Loucy (cell line): Measurements from ENCODE around the gene TCP11L1.

Experiments
- H2AFZ ChIP-seq: fragments of 200-600 bp; sonication (generic); 2 replicates; pipeline ENCODE4 v1.6.0; 2016; ENCODE audit warnings: antibody characterized with exemption, mild to moderate bottlenecking, low read length, moderate library complexity
- H3F3A ChIP-seq: fragments of 200-600 bp; 2 replicates; pipeline ENCODE4 v1.6.0; 2016; ENCODE audit warnings: antibody characterized with exemption, low read depth, mild to moderate bottlenecking
- H3K27me3 ChIP-seq: fragments of 200-600 bp; sonication (generic); 2 replicates; pipeline ENCODE4 v1.6.1; 2014; ENCODE audit warnings: low read length, mild to moderate bottlenecking; ENCODE audit not compliant: insufficient read depth, poor library complexity, severe bottlenecking
- H3K36me3 ChIP-seq: fragments of 200-600 bp; sonication (generic); 2 replicates; pipeline ENCODE4 v1.6.1; 2016; ENCODE audit warnings: low read length; ENCODE audit not compliant: insufficient read depth
- H3K4me1 ChIP-seq: fragments of 200-600 bp; sonication (generic); 2 replicates; pipeline ENCODE4 v1.5.1; 2014; ENCODE audit warnings: low read length, mild to moderate bottlenecking; ENCODE audit not compliant: insufficient read depth, poor library complexity, severe bottlenecking
- H3K4me2 ChIP-seq: fragments of 200-600 bp; sonication (generic); 2 replicates; pipeline ENCODE4 v1.6.0; 2014; ENCODE audit warnings: antibody characterized with exemption, low read length, low read depth, mild to moderate bottlenecking; ENCODE audit not compliant: poor library complexity, severe bottlenecking
- H3K4me3 ChIP-seq: fragments of 200-600 bp; sonication (generic); 2 replicates; pipeline ENCODE4 v1.5.1; 2014; ENCODE audit warnings: low read length, mild to moderate bottlenecking, mixed read lengths; ENCODE audit not compliant: poor library complexity, severe bottlenecking
- H3K79me2 ChIP-seq: fragments of 200-600 bp; sonication (generic); 2 replicates; pipeline ENCODE4 v1.6.1; 2014; ENCODE audit warnings: low read length; ENCODE audit not compliant: insufficient read depth
- H3K9ac ChIP-seq: fragments of 200-600 bp; sonication (generic); 2 replicates; pipeline ENCODE4 v1.6.0; 2014; ENCODE audit warnings: mild to moderate bottlenecking, low read depth, low read length, moderate library complexity; ENCODE audit not compliant: poor library complexity, severe bottlenecking
- H3K9me2 ChIP-seq: fragments of 200-600 bp; sonication (generic); replicated peaks from 2 replicates; pipeline ENCODE4 v1.6.1; 2016; ENCODE audit warnings: low read depth, low read length, mixed read lengths
- H3K9me3 ChIP-seq: fragments of 200-600 bp; sonication (generic); 2 replicates; pipeline ENCODE4 v1.6.1; 2014; ENCODE audit warnings: mild to moderate bottlenecking, antibody characterized with exemption, low read length, low read depth; ENCODE audit not compliant: insufficient read depth
- H4K20me1 ChIP-seq: fragments of 200-600 bp; sonication (generic); 2 replicates; pipeline ENCODE4 v1.6.0; 2014; ENCODE audit warnings: antibody characterized with exemption, low read length, mild to moderate bottlenecking; ENCODE audit not compliant: insufficient read depth, poor library complexity, severe bottlenecking
- EZH2phosphoT487 ChIP-seq: fragments of 200-600 bp; IDR thresholded peaks from 2 replicates; pipeline ENCODE4 v1.6.1; 2018; ENCODE audit warnings: antibody characterized with exemption, mild to moderate bottlenecking, moderate library complexity, borderline replicate concordance
- TF ChIP-seq, protein P1 (sequence below): fragments of 200-600 bp; sonication (generic); conservative IDR thresholded peaks from 2 replicates; pipeline ENCODE4 v1.5.1; 2014; ENCODE audit warnings: mild to moderate bottlenecking, antibody characterized with exemption, low read length

TCP11L1 gene

DNA sequence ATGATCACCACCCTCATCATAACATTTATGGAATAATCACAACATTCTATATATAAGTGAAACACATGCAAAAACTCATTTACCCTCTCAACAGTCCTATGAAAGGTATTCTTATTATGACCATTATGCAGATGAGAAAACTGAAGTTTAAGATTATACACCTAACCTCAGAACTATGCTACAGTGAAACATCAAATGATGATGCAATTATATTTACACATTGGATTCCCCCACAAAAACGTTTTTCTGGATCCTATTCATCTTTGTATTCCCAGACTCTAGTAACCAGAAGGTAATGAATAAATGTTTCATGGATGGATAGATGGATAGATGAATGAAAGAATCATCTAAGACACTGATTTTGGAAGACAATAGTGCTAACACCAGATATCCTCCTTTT lies 54.8 kb downstream of the TCP11L1 start:
- no peaks in the 10 kb centered on the region for H3K79me2 ChIP-seq
- no peak overlapping the region for H3K4me3 ChIP-seq
- TF ChIP-seq, protein P1, sequence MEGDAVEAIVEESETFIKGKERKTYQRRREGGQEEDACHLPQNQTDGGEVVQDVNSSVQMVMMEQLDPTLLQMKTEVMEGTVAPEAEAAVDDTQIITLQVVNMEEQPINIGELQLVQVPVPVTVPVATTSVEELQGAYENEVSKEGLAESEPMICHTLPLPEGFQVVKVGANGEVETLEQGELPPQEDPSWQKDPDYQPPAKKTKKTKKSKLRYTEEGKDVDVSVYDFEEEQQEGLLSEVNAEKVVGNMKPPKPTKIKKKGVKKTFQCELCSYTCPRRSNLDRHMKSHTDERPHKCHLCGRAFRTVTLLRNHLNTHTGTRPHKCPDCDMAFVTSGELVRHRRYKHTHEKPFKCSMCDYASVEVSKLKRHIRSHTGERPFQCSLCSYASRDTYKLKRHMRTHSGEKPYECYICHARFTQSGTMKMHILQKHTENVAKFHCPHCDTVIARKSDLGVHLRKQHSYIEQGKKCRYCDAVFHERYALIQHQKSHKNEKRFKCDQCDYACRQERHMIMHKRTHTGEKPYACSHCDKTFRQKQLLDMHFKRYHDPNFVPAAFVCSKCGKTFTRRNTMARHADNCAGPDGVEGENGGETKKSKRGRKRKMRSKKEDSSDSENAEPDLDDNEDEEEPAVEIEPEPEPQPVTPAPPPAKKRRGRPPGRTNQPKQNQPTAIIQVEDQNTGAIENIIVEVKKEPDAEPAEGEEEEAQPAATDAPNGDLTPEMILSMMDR: no peak
- TF ChIP-seq EZH2phosphoT487: no peak
- no peaks in the 10 kb centered on the region for H3K4me1 ChIP-seq
- no peaks in the 10 kb centered on the region for H3K9me2 ChIP-seq
- no peak overlapping the region for H3K4me2 ChIP-seq
- no peaks in the 10 kb centered on the region for H3K27me3 ChIP-seq
- H3K9me3 ChIP-seq: no peaks in the 10 kb centered on the region
- peaks cover 14% of the 10 kb centered on the region; the same call in 1 of the 2 replicates for H3K36me3 ChIP-seq
- no peak overlapping the region for H3K9ac ChIP-seq
- no peaks in the 10 kb centered on the region for H3F3A ChIP-seq
- H4K20me1 ChIP-seq: no peaks in the 10 kb centered on the region
- H2AFZ ChIP-seq: no peak overlapping the region

DNA sequence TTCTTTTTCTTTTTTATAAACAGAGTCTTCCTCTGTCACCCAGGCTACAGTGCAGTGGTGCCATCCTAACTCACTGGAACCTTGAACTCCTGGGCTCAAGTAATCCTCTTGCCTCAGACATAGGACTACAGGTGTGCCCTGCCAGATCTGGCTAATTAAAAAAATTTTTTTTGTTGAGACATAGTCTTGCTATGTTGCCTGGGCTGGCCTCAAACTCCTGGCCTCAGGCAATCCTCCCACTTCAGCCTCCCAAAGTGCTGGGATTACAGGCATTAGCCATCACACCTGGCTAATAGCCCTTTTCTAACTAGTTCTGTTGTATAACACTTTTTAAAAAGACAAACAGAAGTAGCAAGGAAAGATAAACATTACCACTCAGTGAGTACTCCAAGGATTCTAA lies 64.5 kb downstream of the TCP11L1 start:
- Histone ChIP-seq H3K4me3 (no peak overlapping the region), H2AFZ (no peak overlapping the region), H3K79me2 (no peaks in the 10 kb centered on the region), H4K20me1 (no peaks in the 10 kb centered on the region), H3K27me3 (no peaks in the 10 kb centered on the region), H3K9me2 (no peaks in the 10 kb centered on the region), H3F3A (no peaks in the 10 kb centered on the region), H3K9me3 (no peaks in the 10 kb centered on the region), H3K36me3 (peaks cover 8% of the 10 kb centered on the region; the same call in 1 of the 2 replicates), H3K4me2 (no peak overlapping the region), H3K4me1 (no peaks in the 10 kb centered on the region), H3K9ac (no peak overlapping the region)
- TF ChIP-seq, protein P1: no peak
- TF ChIP-seq EZH2phosphoT487: no peak

DNA sequence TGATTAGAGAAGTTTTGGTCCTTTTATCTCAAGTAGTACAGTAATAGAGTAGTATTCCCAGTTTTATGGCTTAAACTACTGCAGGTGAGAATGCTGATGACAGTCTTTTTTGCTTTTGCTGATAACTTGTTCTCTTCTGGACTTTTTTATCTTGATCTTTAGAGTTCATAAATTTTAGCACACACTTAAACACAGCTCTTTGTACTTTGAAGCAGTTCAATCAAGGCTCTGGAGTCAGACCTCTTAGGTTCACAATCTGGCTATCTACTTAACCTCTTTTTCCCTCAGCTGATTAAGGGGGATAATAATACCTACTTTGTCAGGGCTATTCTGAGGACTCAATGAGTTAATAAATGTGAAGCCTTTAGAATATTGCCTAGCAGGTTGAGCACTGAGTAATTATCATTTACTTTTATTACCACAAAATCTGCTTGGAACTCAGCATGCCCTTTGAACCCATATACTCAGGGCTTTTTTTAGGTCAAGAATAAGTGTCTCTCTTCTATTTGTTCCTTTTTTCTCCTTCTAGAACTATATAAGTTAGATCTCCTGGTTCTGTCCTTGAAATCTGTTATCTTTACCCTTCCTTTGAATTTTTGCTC lies 70.0 kb downstream of the TCP11L1 start:
- Histone ChIP-seq H3K27me3 (no peaks in the 10 kb centered on the region), H3K4me1 (no peaks in the 10 kb centered on the region), H3F3A (no peaks in the 10 kb centered on the region), H3K36me3 (no peaks in the 10 kb centered on the region), H3K9ac (no peak overlapping the region), H3K9me3 (no peaks in the 10 kb centered on the region), H3K79me2 (no peaks in the 10 kb centered on the region), H2AFZ (no peak overlapping the region), H3K9me2 (no peaks in the 10 kb centered on the region), H3K4me3 (no peak overlapping the region), H4K20me1 (no peaks in the 10 kb centered on the region), H3K4me2 (no peak overlapping the region)
- TF ChIP-seq EZH2phosphoT487: no peak
- TF ChIP-seq, protein P1: no peak
